HPDE6-E6E7 (cell line): ENCODE data around the gene FAM110D.

Source experiments
- DNase-seq: peaks from one replicate; pipeline ENCODE4 v3.0.0; 2011; ENCODE audit warnings: missing footprints; ENCODE audit errors: extremely low spot score

The FAM110D gene

DNA sequence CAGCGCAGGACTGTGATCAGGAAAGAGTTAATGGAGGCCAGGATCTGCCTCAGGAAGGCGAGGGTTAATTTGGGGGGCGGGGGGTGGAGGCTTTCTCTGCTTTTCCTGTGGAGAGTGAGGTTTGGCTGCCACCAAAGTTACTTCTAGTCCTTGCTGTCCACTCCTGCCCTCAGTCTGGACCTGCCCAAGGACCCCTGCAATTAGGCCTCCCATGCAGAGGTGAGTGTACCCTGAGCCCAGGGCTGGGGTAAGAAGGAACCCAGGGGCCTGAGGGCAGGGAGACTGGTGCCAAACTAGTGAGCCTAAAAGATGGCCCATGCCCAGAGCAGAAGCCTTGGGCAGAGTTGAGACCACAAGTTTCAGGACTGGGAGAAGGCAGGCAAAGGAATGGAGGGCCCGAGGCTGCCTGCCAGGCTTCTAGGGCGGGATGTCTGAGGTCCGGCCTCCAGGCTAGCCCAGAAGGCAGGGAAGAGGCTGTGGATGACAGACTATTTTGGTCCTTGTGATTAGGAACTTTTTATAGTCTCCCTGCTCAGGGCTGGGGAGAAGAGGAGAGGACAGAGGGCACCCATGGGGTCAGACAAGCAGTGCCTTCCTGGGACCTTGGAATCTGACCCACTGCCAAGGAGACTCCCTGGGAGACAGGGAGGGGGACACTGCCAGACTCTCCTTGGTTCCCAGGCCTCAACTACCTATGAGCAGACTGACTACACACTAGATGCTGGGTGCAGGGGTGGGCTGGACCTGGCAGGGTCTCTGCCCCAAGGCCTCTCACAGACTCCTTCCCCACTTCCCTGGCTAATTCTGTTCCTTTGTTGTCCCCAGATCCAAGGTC, at the start of gene FAM110D:
FAM110D (plus strand) TSS at position 172 of the 835 bp plus-strand sequence. CDS start 2,213 bp downstream, outside the sequence.
- no peak for DNase-seq

DNA sequence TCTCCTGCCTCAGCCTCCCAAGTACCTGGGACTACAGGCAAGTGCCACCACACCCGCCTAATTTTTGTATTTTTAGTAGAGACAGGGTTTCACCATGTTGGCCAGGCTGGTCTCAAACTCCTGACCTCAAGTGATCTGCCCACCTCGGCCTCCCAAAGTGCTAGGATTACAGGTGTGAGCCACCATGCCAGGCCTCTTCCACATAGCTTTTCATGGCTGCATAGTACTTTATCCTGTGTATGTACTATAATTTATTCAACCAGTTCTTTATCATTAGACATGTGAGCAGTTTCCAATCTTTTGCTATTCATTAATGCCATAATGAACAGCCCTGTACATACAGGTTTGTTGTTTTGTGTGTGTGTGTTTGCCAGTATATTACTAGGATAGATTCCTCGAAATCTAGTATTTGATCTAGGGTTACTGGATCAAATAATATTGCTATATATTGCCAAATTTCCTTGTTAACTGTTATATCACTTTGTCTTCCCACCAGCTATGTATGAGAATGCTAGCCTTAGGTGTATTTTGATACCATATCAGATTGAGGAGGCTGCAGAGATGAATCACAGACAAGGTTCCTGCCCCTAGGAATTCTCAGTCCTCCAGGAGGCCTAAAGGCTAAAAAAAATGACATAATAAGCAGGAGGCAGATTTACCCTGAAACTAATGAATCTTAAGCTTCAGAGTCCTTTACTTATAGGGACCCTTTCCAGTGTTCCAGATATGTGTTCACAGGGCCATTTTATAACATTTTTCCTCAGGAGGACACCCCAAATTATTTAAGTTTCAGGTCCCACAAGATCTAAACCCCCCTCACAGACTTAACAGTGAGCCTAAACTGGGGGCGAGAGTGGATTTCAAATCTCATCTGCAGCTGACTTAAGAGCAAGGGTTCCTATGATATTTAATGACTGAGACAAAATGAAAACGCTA, 49.4 kb upstream of the FAM110D start:
- DNase-seq = no peak

DNA sequence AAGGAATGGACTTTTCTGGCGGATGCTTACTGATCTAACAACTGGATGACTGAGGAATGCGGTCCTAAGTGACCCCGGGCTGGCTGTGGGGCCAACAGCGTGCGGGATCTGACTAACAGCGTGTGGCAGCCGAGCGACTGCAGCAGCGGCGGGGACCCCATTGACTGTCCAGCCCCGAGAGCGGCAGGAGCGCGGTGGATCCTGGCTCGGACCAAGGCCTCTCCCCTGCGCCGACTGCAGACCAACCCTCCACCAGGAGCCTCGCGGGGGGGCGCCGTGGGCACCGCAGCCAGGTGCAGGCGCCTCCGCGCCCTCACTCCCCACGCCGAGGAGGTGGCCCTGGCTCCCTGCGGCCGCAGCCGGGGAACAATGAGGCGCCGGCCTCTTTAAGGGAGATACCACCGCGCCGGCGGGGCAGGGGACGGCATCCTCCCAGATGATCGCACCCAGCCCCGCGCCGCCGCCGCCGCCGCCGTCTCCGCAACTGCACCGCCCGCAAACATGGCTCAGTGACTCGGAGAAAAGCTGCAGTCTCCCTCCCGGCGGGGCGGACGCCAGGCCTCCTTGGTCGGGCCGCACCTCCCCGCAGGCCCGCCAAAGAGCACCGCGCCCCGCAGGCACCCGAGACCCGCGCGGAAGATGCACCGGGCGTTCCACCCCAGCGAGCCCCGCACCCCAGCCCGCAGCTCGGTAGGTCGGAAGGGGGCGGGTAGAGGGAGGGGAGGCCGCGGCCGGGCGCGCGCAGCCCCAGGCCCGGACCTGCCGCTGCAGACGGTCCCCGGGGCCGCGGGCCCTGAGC, 47.9 kb upstream of the FAM110D start:
- DNase-seq = peak; percentile 68

GRCh38 chr1:26111530-26112406, 47.1 kb upstream of the FAM110D start, which contains the start of gene PDIK1L:
PDIK1L (plus strand) TSS chr1:26111824; CDS start chr1:26114309, 2,485 bp downstream.
- DNase-seq = peak; percentile 87

DNA sequence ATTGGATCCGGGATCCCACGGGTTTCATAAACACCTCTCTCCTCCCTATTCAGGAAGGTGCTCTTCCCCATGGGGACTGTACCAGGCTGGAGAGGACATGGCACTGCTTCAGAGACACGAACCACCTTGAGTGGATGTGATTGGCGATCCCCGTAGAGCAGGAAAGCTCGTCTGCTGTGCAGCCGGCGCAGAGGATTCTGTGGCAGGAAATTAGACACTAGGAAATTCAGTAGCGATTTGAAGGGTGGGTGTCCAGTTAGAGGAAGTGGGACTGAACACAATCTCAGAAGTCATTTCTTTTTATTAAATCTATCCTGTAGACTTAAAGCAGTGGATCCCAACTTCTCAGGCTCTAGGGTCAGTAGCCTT, 46.5 kb upstream of the FAM110D start:
- DNase-seq = no peak

DNA sequence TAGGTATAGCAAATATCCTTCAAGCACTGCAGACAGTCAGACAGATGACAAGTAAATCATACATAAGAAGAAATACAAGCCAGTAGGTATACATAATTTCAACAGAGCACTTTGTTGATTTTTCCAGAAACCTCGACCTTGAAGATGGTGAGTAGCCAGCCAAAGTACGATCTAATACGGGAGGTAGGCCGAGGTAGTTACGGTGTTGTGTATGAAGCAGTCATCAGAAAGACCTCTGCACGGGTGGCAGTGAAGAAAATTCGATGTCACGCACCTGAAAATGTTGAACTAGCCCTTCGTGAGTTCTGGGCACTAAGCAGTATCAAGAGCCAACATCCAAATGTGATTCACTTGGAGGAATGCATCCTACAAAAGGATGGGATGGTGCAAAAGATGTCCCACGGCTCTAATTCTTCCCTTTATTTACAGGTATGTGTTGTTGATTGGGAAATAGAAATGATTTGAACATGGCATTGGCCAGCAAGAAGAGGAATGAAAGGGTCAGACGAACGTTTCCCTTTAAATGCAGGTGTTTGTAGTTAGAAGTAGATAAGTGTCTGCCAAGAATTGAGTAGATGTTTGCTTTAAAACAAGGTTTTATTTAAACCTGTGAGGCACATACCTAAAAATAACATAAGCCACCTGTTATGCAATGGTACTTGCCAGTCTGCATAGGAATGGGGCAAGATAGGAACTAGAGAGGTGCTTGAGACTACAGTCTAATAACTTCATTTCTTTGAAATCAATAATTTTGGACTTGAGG, 44.5 kb upstream of the FAM110D start:
- DNase-seq = no peak

DNA sequence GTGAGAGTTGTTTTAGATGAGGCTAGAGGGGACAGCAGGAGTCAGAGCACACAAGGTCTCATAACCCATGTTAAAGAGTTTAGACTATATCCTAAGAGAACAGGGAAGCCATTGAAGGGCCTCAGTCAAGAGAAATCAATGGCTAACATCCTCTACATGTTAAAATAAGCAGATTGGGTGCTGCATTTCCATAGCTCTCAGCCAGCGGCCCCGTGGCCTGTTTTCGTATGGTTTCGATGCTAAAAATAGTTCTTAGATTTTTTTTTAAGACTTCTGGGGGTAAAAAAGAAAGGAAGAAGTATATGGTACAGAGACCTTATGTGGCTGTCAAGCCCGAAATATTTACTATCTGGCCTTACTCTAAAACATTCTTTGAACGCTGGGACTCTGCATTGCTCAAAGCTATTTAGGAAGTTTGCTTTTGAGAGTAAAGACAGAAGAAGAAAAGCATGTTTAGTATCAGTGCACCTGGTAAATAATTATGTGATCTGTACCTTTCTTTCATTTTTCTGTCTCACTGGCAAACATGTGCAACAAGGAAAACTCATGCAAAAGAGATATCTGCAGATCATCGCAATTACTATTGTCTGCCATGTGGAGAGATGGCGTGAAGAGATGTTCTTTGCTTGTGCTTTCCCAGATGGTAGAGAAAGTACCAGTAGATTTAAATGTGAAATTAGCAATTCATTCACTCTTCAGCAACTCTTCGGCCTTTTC, 38.8 kb upstream of the FAM110D start:
- DNase-seq = no peak

- no peak for DNase-seq
These were observed 36.8 kb upstream of the FAM110D start for GRCh38 chr1:26121854-26122773.

GRCh38 chr1:26122988-26123973, 35.6 kb upstream of the FAM110D start:
- peak; percentile 78 for DNase-seq

- DNase-seq = no peak
These were observed 34.2 kb upstream of the FAM110D start for GRCh38 chr1:26124418-26125331.

DNA sequence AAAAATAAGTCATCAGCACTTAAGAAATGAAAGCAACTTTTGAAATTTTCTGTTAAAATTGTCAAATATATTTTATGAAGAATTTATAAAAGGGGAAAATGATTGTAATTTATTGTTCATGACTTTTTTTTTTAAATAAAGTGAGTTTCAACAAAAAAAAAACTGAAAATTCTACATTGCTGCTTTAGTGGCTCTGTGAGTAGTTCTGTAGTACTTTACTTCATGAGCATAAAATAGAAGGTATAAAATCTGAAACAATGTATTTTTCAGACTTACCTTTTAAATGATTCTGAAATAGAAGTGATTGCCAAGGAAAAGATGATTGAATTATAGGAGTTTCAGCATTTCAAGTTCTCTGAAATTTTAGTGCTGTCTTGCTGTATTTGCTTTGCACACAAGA, 33.5 kb upstream of the FAM110D start:
- no peak for DNase-seq

- no peak for DNase-seq
These were observed 32.9 kb upstream of the FAM110D start for GRCh38 chr1:26125946-26126320.

DNA sequence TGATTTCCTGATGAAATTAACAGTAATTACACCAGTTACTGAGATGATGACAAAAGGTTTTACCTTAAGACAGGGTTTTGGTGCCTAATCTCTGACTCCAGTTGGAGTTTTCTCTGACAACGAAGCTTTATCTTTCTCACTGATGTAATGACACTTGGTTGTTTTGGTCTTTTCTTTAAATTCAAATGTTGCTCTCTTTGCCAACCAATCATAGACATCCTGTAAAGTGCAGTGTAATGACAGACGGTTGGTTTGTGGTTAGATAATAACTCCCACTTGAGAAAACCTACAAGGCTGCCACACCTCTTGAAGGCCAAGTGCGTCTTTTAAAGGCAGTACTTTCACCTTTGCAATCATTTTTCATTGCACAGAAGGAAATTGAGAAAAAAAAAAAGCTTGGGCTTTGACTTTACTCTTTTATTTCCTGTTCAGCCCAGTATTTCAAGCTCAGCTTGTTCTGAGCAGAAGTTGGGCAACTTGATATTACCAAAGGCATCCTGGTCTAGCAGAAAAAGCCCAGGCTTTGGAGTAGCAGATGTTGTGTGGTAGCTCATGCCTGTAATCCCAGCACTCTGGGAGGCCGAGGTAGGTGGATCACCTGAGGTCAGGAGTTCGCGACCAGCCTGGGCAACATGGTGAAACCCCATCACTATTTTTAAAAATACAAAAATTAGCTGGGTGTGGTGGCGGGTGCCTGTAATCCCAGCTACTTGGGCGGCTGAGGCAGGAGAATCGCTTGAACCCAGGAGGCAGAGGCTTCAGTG, 32.4 kb upstream of the FAM110D start:
- DNase-seq = peak; percentile 63

- DNase-seq = no peak
These were observed 31.4 kb upstream of the FAM110D start for GRCh38 chr1:26127235-26128163.
